ENCODE results near the gene SDCCAG8. TPM values are rescaled to one million over a fixed set of nuclear protein-coding genes. Genes with fewer than 3 reads are reported as not detected.

The SDCCAG8 gene
- polyA plus RNA-seq, 3 donors, result 38.6 to 45.3 (median 42.2) TPM

- DNase-seq (ENCODE audit: low read depth in 3 of 3, low spot score in 2 of 3), result no peak
These were observed 193.5 kb downstream of the SDCCAG8 start for GRCh38 chr1:243449373-243449772.

- DNase-seq (ENCODE audit: low read depth in 3 of 3, low spot score in 2 of 3), result no peak
These were observed 196.3 kb downstream of the SDCCAG8 start for GRCh38 chr1:243452092-243452491.

GRCh38 chr1:243454328-243454997, 198.6 kb downstream of the SDCCAG8 start:
- DNase-seq (ENCODE audit: low read depth in 3 of 3, low spot score in 2 of 3), result no peak

GRCh38 chr1:243455760-243456651, 200.2 kb downstream of the SDCCAG8 start:
- DNase-seq (ENCODE audit: low read depth in 3 of 3, low spot score in 2 of 3), result no peak

- DNase-seq (ENCODE audit: low read depth in 3 of 3, low spot score in 2 of 3), result no peak
These were observed 201.6 kb downstream of the SDCCAG8 start for GRCh38 chr1:243457363-243457982.

GRCh38 chr1:243459059-243459458, 203.2 kb downstream of the SDCCAG8 start:
- DNase-seq (ENCODE audit: low read depth in 3 of 3, low spot score in 2 of 3), result no peak

GRCh38 chr1:243461700-243462099, 205.9 kb downstream of the SDCCAG8 start:
- DNase-seq (ENCODE audit: low read depth in 3 of 3, low spot score in 2 of 3), result no peak

- no peak for DNase-seq (ENCODE audit: low read depth in 3 of 3, low spot score in 2 of 3)
These were observed 207.3 kb downstream of the SDCCAG8 start for GRCh38 chr1:243462929-243463697.

- no peak for DNase-seq (ENCODE audit: low read depth in 3 of 3, low spot score in 2 of 3)
These were observed 209.2 kb downstream of the SDCCAG8 start for GRCh38 chr1:243465081-243465480.

- no peak for DNase-seq (ENCODE audit: low read depth in 3 of 3, low spot score in 2 of 3)
These were observed 209.9 kb downstream of the SDCCAG8 start for GRCh38 chr1:243465738-243466137.

GRCh38 chr1:243469497-243469896, 213.7 kb downstream of the SDCCAG8 start:
- DNase-seq (ENCODE audit: low read depth in 3 of 3, low spot score in 2 of 3), result no peak

- DNase-seq (ENCODE audit: low read depth in 3 of 3, low spot score in 2 of 3), result no peak
These were observed 214.7 kb downstream of the SDCCAG8 start for GRCh38 chr1:243470502-243470901.

GRCh38 chr1:243471026-243471685, 215.3 kb downstream of the SDCCAG8 start:
- DNase-seq (ENCODE audit: low read depth in 3 of 3, low spot score in 2 of 3), result no peak

- no peak for DNase-seq (ENCODE audit: low read depth in 3 of 3, low spot score in 2 of 3)
These were observed 216.2 kb downstream of the SDCCAG8 start for GRCh38 chr1:243471754-243472745.

- DNase-seq (ENCODE audit: low read depth in 3 of 3, low spot score in 2 of 3), result no peak
These were observed 217.6 kb downstream of the SDCCAG8 start for GRCh38 chr1:243473227-243474135.

GRCh38 chr1:243474136-243474881, 218.5 kb downstream of the SDCCAG8 start:
- DNase-seq (ENCODE audit: low read depth in 3 of 3, low spot score in 2 of 3), result no peak

GRCh38 chr1:243474906-243475305, 219.1 kb downstream of the SDCCAG8 start:
- no peak for DNase-seq (ENCODE audit: low read depth in 3 of 3, low spot score in 2 of 3)

All from right renal cortex interstitium (tissue), 3 donors.